ENCODE data around the gene WIPF1. TPM values are rescaled to one million over a fixed set of nuclear protein-coding genes. Genes with fewer than 3 reads are reported as not detected.

WIPF1 gene
- total and polyA plus RNA-seq, 2 experiments from 2014 or later: 20.1 to 32.7 TPM

DNA sequence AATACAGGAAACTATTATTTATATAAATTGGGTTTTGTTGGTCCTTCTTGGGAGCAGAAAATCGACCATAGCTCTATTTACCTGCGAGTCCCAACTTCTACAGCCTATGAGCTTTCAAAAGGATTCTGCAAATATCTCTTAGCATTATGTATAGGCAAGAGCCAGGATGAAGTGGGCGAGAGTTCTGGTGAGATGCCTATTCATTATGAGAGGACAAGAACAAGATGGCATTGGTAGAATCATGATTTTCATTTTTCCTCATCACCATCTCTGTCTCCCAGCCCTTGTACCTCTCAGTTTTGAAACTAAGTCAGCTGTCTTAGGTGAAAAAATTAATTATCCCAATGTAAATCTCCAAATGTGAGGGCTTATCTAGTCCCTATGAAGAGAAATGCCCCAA lies 25.0 kb downstream of the WIPF1 start:
- TF ChIP-seq, protein P1, sequence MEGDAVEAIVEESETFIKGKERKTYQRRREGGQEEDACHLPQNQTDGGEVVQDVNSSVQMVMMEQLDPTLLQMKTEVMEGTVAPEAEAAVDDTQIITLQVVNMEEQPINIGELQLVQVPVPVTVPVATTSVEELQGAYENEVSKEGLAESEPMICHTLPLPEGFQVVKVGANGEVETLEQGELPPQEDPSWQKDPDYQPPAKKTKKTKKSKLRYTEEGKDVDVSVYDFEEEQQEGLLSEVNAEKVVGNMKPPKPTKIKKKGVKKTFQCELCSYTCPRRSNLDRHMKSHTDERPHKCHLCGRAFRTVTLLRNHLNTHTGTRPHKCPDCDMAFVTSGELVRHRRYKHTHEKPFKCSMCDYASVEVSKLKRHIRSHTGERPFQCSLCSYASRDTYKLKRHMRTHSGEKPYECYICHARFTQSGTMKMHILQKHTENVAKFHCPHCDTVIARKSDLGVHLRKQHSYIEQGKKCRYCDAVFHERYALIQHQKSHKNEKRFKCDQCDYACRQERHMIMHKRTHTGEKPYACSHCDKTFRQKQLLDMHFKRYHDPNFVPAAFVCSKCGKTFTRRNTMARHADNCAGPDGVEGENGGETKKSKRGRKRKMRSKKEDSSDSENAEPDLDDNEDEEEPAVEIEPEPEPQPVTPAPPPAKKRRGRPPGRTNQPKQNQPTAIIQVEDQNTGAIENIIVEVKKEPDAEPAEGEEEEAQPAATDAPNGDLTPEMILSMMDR (IDR thresholded peaks at IDR 0.05; ENCODE audit: poor library complexity): no peak
- TF ChIP-seq EZH2phosphoT487 (IDR thresholded peaks at IDR 0.05; ENCODE audit: low read depth, severe bottlenecking, unreplicated experiment): no peak
- TF ChIP-seq EZH2 (IDR thresholded peaks at IDR 0.05; ENCODE audit: borderline replicate concordance): no peak
- H3K36me3 ChIP-seq (replicated peaks; ENCODE audit: insufficient read depth, low read depth): no peaks in the 10 kb centered on the region
- 93% methylated on average over 3 of the region's 3 CpGs for WGBS (ENCODE audit: low lambda C conversion rate, missing lambda C conversion rate)
- no peak for DNase-seq (ENCODE audit: low spot score)
- no peak overlapping the region for H3K4me3 ChIP-seq
- H3K79me2 ChIP-seq: no peaks in the 10 kb centered on the region
- H3K9me2 ChIP-seq (replicated peaks; ENCODE audit: insufficient read depth): no peaks in the 10 kb centered on the region
- H3K4me1 ChIP-seq (ENCODE audit: insufficient read depth): no peaks in the 10 kb centered on the region
- H3K9me3 ChIP-seq (ENCODE audit: low read depth): no peaks in the 10 kb centered on the region
- no peaks in the 10 kb centered on the region for H3K27me3 ChIP-seq
- no peaks in the 10 kb centered on the region for H4K20me1 ChIP-seq (ENCODE audit: insufficient read depth, poor library complexity, severe bottlenecking)
- no peak overlapping the region for H3K27ac ChIP-seq
- no peak overlapping the region for H3K4me2 ChIP-seq
- no peak overlapping the region for H2AFZ ChIP-seq

DNA sequence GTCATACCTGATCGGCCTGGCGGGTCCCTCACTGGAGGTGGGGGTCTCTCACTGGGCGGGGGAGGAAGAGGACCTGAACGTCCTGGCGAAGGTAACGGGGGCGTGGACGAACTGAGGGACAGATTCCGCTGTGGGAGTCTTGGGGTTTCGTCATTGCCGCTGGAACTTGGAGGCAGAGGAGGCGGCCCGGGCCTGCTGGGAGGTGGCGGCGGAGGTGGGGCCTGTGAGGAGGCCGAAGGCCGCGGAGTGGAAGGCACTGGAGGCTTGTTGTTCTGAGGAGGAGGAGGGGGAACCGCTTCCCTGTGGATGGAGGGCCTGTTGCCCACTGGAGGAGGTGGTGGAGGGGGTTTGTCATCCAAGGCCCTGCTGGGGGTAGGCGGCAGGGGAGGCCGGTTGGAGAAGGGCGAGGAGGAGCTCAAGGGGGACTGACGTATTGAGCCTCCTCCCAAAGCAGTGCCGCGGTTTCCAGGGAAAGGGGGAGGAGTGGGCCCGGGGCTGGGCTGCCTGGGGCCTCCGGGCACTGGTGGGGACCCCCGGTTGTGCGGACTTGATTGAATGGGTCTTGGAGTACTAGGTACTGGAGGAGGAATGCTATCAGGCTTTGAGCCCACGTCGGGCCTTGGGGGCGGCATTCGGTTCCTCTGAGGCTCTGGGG lies 25.8 kb downstream of the WIPF1 start:
- H3K36me3 ChIP-seq (replicated peaks; ENCODE audit: insufficient read depth, low read depth): no peaks in the 10 kb centered on the region
- no peak overlapping the region for H3K4me3 ChIP-seq
- no peak overlapping the region for H3K4me2 ChIP-seq
- no peak for DNase-seq (ENCODE audit: low spot score)
- no peak overlapping the region for H3K27ac ChIP-seq
- no peak overlapping the region for H2AFZ ChIP-seq
- H4K20me1 ChIP-seq (ENCODE audit: insufficient read depth, poor library complexity, severe bottlenecking): no peaks in the 10 kb centered on the region
- TF ChIP-seq EZH2phosphoT487 (IDR thresholded peaks at IDR 0.05; ENCODE audit: low read depth, severe bottlenecking, unreplicated experiment) (no peak), EZH2 (IDR thresholded peaks at IDR 0.05; ENCODE audit: borderline replicate concordance) (no peak)
- TF ChIP-seq, protein P1 (IDR thresholded peaks at IDR 0.05; ENCODE audit: poor library complexity): no peak
- no peaks in the 10 kb centered on the region for H3K9me2 ChIP-seq (replicated peaks; ENCODE audit: insufficient read depth)
- H3K27me3 ChIP-seq: no peaks in the 10 kb centered on the region
- no peaks in the 10 kb centered on the region for H3K9me3 ChIP-seq (ENCODE audit: low read depth)
- H3K79me2 ChIP-seq: no peaks in the 10 kb centered on the region
- no peaks in the 10 kb centered on the region for H3K4me1 ChIP-seq (ENCODE audit: insufficient read depth)
- WGBS (ENCODE audit: low lambda C conversion rate, missing lambda C conversion rate): 99% methylated on average over 25 of the region's 33 CpGs

DNA sequence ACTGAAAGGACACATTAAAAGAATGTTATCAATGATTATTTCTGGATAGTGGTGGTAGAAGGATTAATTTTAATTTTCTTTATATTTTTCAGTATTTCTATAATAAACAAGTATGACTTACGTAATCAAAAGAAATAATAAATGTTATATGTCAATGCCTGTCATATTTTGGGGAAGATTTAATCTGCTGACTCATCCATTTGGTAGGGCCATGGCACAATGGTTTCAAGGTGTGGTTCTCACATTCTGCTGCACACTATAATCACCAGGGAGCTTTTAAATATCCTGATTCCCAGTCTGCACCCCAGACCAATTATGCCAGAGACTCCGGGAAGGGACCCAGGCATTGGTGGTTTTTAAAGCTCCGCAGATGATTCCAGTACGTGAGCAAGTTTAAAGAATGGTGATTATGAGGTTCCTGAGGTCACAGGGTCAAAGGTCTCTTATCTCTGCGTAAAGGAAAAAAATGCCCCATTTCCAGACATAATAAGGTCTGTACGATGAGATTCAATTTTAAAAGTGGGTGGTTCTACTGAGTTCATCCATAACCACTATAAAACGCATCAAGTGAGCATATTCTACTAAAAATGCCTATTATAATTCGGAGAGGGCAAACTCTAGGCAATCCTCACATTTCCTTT lies 27.2 kb downstream of the WIPF1 start:
- WGBS (ENCODE audit: low lambda C conversion rate, missing lambda C conversion rate): 84% methylated on average over 8 of the region's 8 CpGs
- TF ChIP-seq, protein P1 (IDR thresholded peaks at IDR 0.05; ENCODE audit: poor library complexity): no peak
- TF ChIP-seq EZH2 (IDR thresholded peaks at IDR 0.05; ENCODE audit: borderline replicate concordance): no peak
- TF ChIP-seq EZH2phosphoT487 (IDR thresholded peaks at IDR 0.05; ENCODE audit: low read depth, severe bottlenecking, unreplicated experiment): no peak
- Histone ChIP-seq H4K20me1 (ENCODE audit: insufficient read depth, poor library complexity, severe bottlenecking) (no peaks in the 10 kb centered on the region), H3K9me2 (replicated peaks; ENCODE audit: insufficient read depth) (no peaks in the 10 kb centered on the region), H3K27ac (no peak overlapping the region), H3K4me2 (no peak overlapping the region), H3K9me3 (ENCODE audit: low read depth) (no peaks in the 10 kb centered on the region), H3K4me1 (ENCODE audit: insufficient read depth) (no peaks in the 10 kb centered on the region), H3K27me3 (no peaks in the 10 kb centered on the region), H3K4me3 (no peak overlapping the region), H2AFZ (no peak overlapping the region), H3K79me2 (no peaks in the 10 kb centered on the region), H3K36me3 (replicated peaks; ENCODE audit: insufficient read depth, low read depth) (no peaks in the 10 kb centered on the region)
- no peak for DNase-seq (ENCODE audit: low spot score)

All from hepatocyte (in vitro differentiated cells).